BLaER1 treated with 17β-estradiol and CSF1 and Interleukin-3, amounts not matched to agents 10 nM and 100 nM (cell line): ENCODE measurements around the gene HS3ST4.

ENCODE experiments used
- H3K27ac ChIP-seq, 11 experiments: shearing (Covaris generic); formaldehyde crosslinking; 2 replicates each; pipeline ENCODE4 v1.8.1; 2022
- H3K27me3 ChIP-seq, 11 experiments: shearing (Covaris generic); formaldehyde crosslinking; 2 replicates each; pipeline ENCODE4 v1.8.1; 2022
- H3K36me3 ChIP-seq, 11 experiments: shearing (Covaris generic); formaldehyde crosslinking; 2 replicates each; pipeline ENCODE4 v1.8.1; 2022
- H3K4me1 ChIP-seq, 10 experiments: shearing (Covaris generic); formaldehyde crosslinking; 2 replicates each; pipeline ENCODE4 v1.8.1; 2022
- H3K4me2 ChIP-seq, 11 experiments: shearing (Covaris generic); formaldehyde crosslinking; 2 replicates each; pipeline ENCODE4 v1.8.1; 2022
- H3K4me3 ChIP-seq, 10 experiments: shearing (Covaris generic); formaldehyde crosslinking; 2 replicates each; pipeline ENCODE4 v1.8.1; 2022
- H3K9ac ChIP-seq, 11 experiments: shearing (Covaris generic); formaldehyde crosslinking; 2 replicates each; pipeline ENCODE4 v1.8.1; 2022
- H3K9me3 ChIP-seq, 11 experiments: shearing (Covaris generic); formaldehyde crosslinking; replicated peaks in 1 of 11; 2 replicates each; pipeline ENCODE4 v1.8.1; 2022
- H4K20me1 ChIP-seq, 11 experiments: shearing (Covaris generic); formaldehyde crosslinking; 2 replicates each; pipeline ENCODE4 v1.8.1; 2022
- Cebpa-rat ChIP-seq, 11 experiments: shearing (Covaris generic); IDR thresholded peaks; 2 replicates each; pipeline ENCODE4 v1.8.1; 2022

HS3ST4 gene

GRCh38 chr16:26050472-26050871 lies 358.7 kb downstream of the HS3ST4 start:
- no peak for TF ChIP-seq Cebpa-rat (IDR thresholded peaks at IDR 0.05)
- Histone ChIP-seq H3K4me3 (no peak overlapping the region), H3K4me2 (peak overlapping the region in 6 of 11 experiments; percentile 2 to 48 (median 34); a peak in 4 of 22 replicates), H3K9me3 (peaks cover 0 to 13% (median 5%) of the 10 kb centered on the region in 11 experiments; a peak in 8 of 22 replicates), H3K9ac (no peak overlapping the region), H3K27ac (no peak overlapping the region), H4K20me1 (no peaks in the 10 kb centered on the region), H3K36me3 (no peaks in the 10 kb centered on the region), H3K27me3 (no peaks in the 10 kb centered on the region), H3K4me1 (peaks cover 0 to 12% (median 10%) of the 10 kb centered on the region in 10 experiments; a peak in 10 of 20 replicates)

- no peak overlapping the region for H3K27ac ChIP-seq
- H3K9ac ChIP-seq: no peak overlapping the region
- H3K9me3 ChIP-seq: peaks cover 0 to 13% (median 5%) of the 10 kb centered on the region in 11 experiments; a peak in 8 of 22 replicates
- TF ChIP-seq Cebpa-rat (IDR thresholded peaks at IDR 0.05): no peak
- H3K27me3 ChIP-seq: no peaks in the 10 kb centered on the region
- H3K4me2 ChIP-seq: peak overlapping the region in 8 of 11 experiments; percentile 2 to 48 (median 33); a peak in 13 of 22 replicates
- H3K4me1 ChIP-seq: peaks cover 0 to 12% (median 10%) of the 10 kb centered on the region in 10 experiments; a peak in 10 of 20 replicates
- no peaks in the 10 kb centered on the region for H4K20me1 ChIP-seq
- H3K4me3 ChIP-seq: no peak overlapping the region
- no peaks in the 10 kb centered on the region for H3K36me3 ChIP-seq
Observed at GRCh38 chr16:26051063-26051462, 359.3 kb downstream of the HS3ST4 start.

GRCh38 chr16:26053889-26054288 lies 362.1 kb downstream of the HS3ST4 start:
- Histone ChIP-seq H3K9ac (no peak overlapping the region), H3K9me3 (peaks cover 0 to 22% (median 9%) of the 10 kb centered on the region in 11 experiments; a peak in 12 of 22 replicates), H3K27ac (no peak overlapping the region), H3K4me1 (peaks cover 0 to 30% (median 26%) of the 10 kb centered on the region in 10 experiments; a peak in 15 of 20 replicates), H3K4me2 (no peak overlapping the region), H3K36me3 (no peaks in the 10 kb centered on the region), H3K4me3 (no peak overlapping the region), H3K27me3 (no peaks in the 10 kb centered on the region), H4K20me1 (no peaks in the 10 kb centered on the region)
- no peak for TF ChIP-seq Cebpa-rat (IDR thresholded peaks at IDR 0.05)

GRCh38 chr16:26058326-26058725 lies 366.6 kb downstream of the HS3ST4 start:
- no peaks in the 10 kb centered on the region for H3K27me3 ChIP-seq
- peak overlapping the region in 1 of 11 experiments; percentile 15; a peak in 1 of 22 replicates for H3K9ac ChIP-seq
- H4K20me1 ChIP-seq: no peaks in the 10 kb centered on the region
- no peak overlapping the region for H3K27ac ChIP-seq
- no peak for TF ChIP-seq Cebpa-rat (IDR thresholded peaks at IDR 0.05)
- no peak overlapping the region; a peak in 1 of 20 replicates for H3K4me3 ChIP-seq
- peak overlapping the region in 8 of 11 experiments; percentile 36 to 93 (median 66); a peak in 16 of 22 replicates for H3K4me2 ChIP-seq
- H3K9me3 ChIP-seq: peaks cover 0 to 29% (median 10%) of the 10 kb centered on the region in 11 experiments; a peak in 13 of 22 replicates
- peaks cover 0 to 37% (median 31%) of the 10 kb centered on the region in 10 experiments; a peak in 15 of 20 replicates for H3K4me1 ChIP-seq
- no peaks in the 10 kb centered on the region for H3K36me3 ChIP-seq

- no peaks in the 10 kb centered on the region for H4K20me1 ChIP-seq
- H3K27me3 ChIP-seq: no peaks in the 10 kb centered on the region
- H3K27ac ChIP-seq: peak overlapping the region in 1 of 11 experiments; percentile 19; a peak in 3 of 22 replicates
- H3K9me3 ChIP-seq: peaks cover 0 to 15% (median 10%) of the 10 kb centered on the region in 11 experiments; a peak in 11 of 22 replicates
- no peak for TF ChIP-seq Cebpa-rat (IDR thresholded peaks at IDR 0.05)
- H3K4me2 ChIP-seq: peak overlapping the region in 9 of 11 experiments; percentile 16 to 62 (median 33); a peak in 17 of 22 replicates
- H3K4me3 ChIP-seq: no peak overlapping the region
- H3K4me1 ChIP-seq: peaks cover 5 to 19% (median 16%) of the 10 kb centered on the region in 10 experiments; a peak in 17 of 20 replicates
- H3K36me3 ChIP-seq: no peaks in the 10 kb centered on the region
- no peak overlapping the region for H3K9ac ChIP-seq
Observed at GRCh38 chr16:26070302-26071100, 378.7 kb downstream of the HS3ST4 start.

GRCh38 chr16:26071101-26071866 lies 379.5 kb downstream of the HS3ST4 start:
- H3K9ac ChIP-seq: no peak overlapping the region
- peak overlapping the region in 10 of 11 experiments; percentile 16 to 62 (median 33); a peak in 20 of 22 replicates for H3K4me2 ChIP-seq
- H4K20me1 ChIP-seq: no peaks in the 10 kb centered on the region
- H3K27ac ChIP-seq: peak overlapping the region in 1 of 11 experiments; percentile 19; a peak in 3 of 22 replicates
- 0 out of 22 replicates have a peak, but pooled peaks of 2 of the 11 experiments have one; percentile 10 to 24 for TF ChIP-seq Cebpa-rat (IDR thresholded peaks at IDR 0.05)
- H3K36me3 ChIP-seq: no peaks in the 10 kb centered on the region
- no peak overlapping the region for H3K4me3 ChIP-seq
- no peaks in the 10 kb centered on the region for H3K27me3 ChIP-seq
- H3K9me3 ChIP-seq: peaks cover 1 to 18% (median 10%) of the 10 kb centered on the region in 11 experiments; a peak in 12 of 22 replicates
- peaks cover 5 to 19% (median 16%) of the 10 kb centered on the region in 10 experiments; a peak in 17 of 20 replicates for H3K4me1 ChIP-seq

GRCh38 chr16:26078716-26079355 lies 387.1 kb downstream of the HS3ST4 start:
- no peak for TF ChIP-seq Cebpa-rat (IDR thresholded peaks at IDR 0.05)
- Histone ChIP-seq H3K36me3 (0 out of 22 replicates have a peak, but pooled peaks cover 0 to 3% (median 0%) of the 10 kb centered on the region in 11 experiments), H4K20me1 (no peaks in the 10 kb centered on the region), H3K4me3 (peak overlapping the region in 5 of 10 experiments; percentile 5 to 51 (median 43); a peak in 8 of 20 replicates), H3K9ac (peak overlapping the region in 8 of 11 experiments; percentile 10 to 67 (median 52); a peak in 14 of 22 replicates), H3K4me2 (peak overlapping the region; percentile 53 to 94 (median 84)), H3K27ac (peak overlapping the region in 8 of 11 experiments; percentile 12 to 72 (median 61); a peak in 14 of 22 replicates), H3K27me3 (no peaks in the 10 kb centered on the region), H3K9me3 (peaks cover 6 to 22% (median 14%) of the 10 kb centered on the region in 11 experiments; a peak in 20 of 22 replicates), H3K4me1 (peaks cover 11 to 52% (median 37%) of the 10 kb centered on the region in 10 experiments)

GRCh38 chr16:26087091-26087490 lies 395.3 kb downstream of the HS3ST4 start:
- H3K4me1 ChIP-seq: peaks cover 0 to 9% (median 0%) of the 10 kb centered on the region in 10 experiments; a peak in 4 of 20 replicates
- no peak overlapping the region for H3K9ac ChIP-seq
- H3K9me3 ChIP-seq: peaks cover 0 to 8% (median 0%) of the 10 kb centered on the region in 11 experiments; a peak in 1 of 22 replicates
- no peaks in the 10 kb centered on the region for H3K36me3 ChIP-seq
- H3K4me3 ChIP-seq: no peak overlapping the region
- no peak overlapping the region for H3K27ac ChIP-seq
- no peak overlapping the region for H3K4me2 ChIP-seq
- no peaks in the 10 kb centered on the region for H3K27me3 ChIP-seq
- H4K20me1 ChIP-seq: no peaks in the 10 kb centered on the region
- TF ChIP-seq Cebpa-rat (IDR thresholded peaks at IDR 0.05): no peak
